Measurements from ENCODE around the gene MDC1. TPM values are rescaled to one million over a fixed set of nuclear protein-coding genes. Genes with fewer than 3 reads are reported as not detected.

The MDC1 gene
- total and polyA plus RNA-seq, 2 experiments from 2014 or later = 17.2 to 32.7 TPM

GRCh38 chr6:30719791-30720737 lies 3.0 kb upstream of the MDC1 start, which contains the start of gene TUBB:
TSS of gene TUBB (plus strand) at chr6:30720352. CDS start at chr6:30720507, 155 bp downstream.
- Histone ChIP-seq H3F3A (replicated peaks; ENCODE audit: low read depth) (peaks cover 42% of the 10 kb centered on the region), H3K4me1 (ENCODE audit: insufficient read depth) (peaks cover 13% of the 10 kb centered on the region), H4K20me1 (replicated peaks; ENCODE audit: insufficient read depth) (peaks cover 29% of the 10 kb centered on the region), H2AFZ (no peak within 1 kb of the TSS), H3K9me2 (ENCODE audit: insufficient read depth) (no peaks in the 10 kb centered on the region), H3K27ac (ENCODE audit: low read depth) (peak within 1 kb of the TSS; percentile 99), H3K27me3 (ENCODE audit: insufficient read depth) (no peaks in the 10 kb centered on the region), H3K79me2 (replicated peaks; ENCODE audit: insufficient read depth) (peaks cover 63% of the 10 kb centered on the region), H3K36me3 (ENCODE audit: insufficient read depth) (peaks cover 32% of the 10 kb centered on the region), H3K4me2 (peak within 1 kb of the TSS; percentile 94), H3K4me3 (peak within 1 kb of the TSS; percentile 94)
- Mint-ChIP-seq H3K4me3 (peak within 1 kb of the TSS; percentile 100), H3K36me3 (ENCODE audit: low read depth) (peaks cover 56% of the 10 kb centered on the region), H3K27ac (peak within 1 kb of the TSS; percentile 100), H3K9me3 (peaks cover 13% of the 10 kb centered on the region; the same call in 2 of the 3 replicates), H3K27me3 (ENCODE audit: insufficient read depth, low read depth, poor library complexity) (peaks cover 53% of the 10 kb centered on the region), H3K4me1 (peaks cover 47% of the 10 kb centered on the region)
- DNase-seq (ENCODE audit: low spot score) (peak; percentile 99), ATAC-seq (peak; percentile 67)
- no peak for TF ChIP-seq STAT1 (IDR thresholded peaks at IDR 0.05; ENCODE audit: unreplicated experiment)
- TF ChIP-seq ZNF331 (CRISPR knock-in tag; IDR thresholded peaks at IDR 0.05; ENCODE audit: low read depth) = no peak
- no peak for TF ChIP-seq EZH2phosphoT487 (IDR thresholded peaks at IDR 0.05; ENCODE audit: unreplicated experiment)
- TF ChIP-seq POLR2AphosphoS5 (IDR thresholded peaks at IDR 0.05; ENCODE audit: low read depth) = peak; percentile 99
- no peak for TF ChIP-seq NANOG (IDR thresholded peaks at IDR 0.05; ENCODE audit: borderline replicate concordance)
- no peak for TF ChIP-seq ZNF114 (CRISPR knock-in tag; IDR thresholded peaks at IDR 0.05)
- no peak for TF ChIP-seq JUNB (IDR thresholded peaks at IDR 0.05; ENCODE audit: unreplicated experiment)
- no peak for TF ChIP-seq EZH2 (IDR thresholded peaks at IDR 0.05; ENCODE audit: low read depth, unreplicated experiment)
- TF ChIP-seq CTCF (conservative IDR thresholded peaks at IDR 0.05; ENCODE audit: low read depth in 2 of 2) = peak in 1 of 2 experiments; percentile 23; a peak in 1 of 4 replicates
- no peak; the same call in 1 of the 2 replicates for TF ChIP-seq ETS1 (IDR thresholded peaks at IDR 0.05)
- TF ChIP-seq CREB1 (CRISPR knock-in tag; IDR thresholded peaks at IDR 0.05; ENCODE audit: low read depth) = peak; percentile 49; the same call in 1 of the 2 replicates
- no peak for TF ChIP-seq ZNF462 (CRISPR knock-in tag; IDR thresholded peaks at IDR 0.05)
- no peak for TF ChIP-seq REST (IDR thresholded peaks at IDR 0.05; ENCODE audit: unreplicated experiment)
